Esophagus muscularis mucosa (tissue), 3 donors: ENCODE results near the gene TEX38.

Experiments used
- POLR2A ChIP-seq: fragments of 450-650 bp; IDR thresholded peaks from one replicate; pipeline ENCODE4 v1.6.1; 2017; ENCODE audit warnings: antibody characterized with exemption, moderate library complexity, mild to moderate bottlenecking, low read depth
- TF ChIP-seq, protein P1 (sequence below), 3 experiments: fragments of 200-600 bp in 2 of 3; fragments of 450-650 bp in 1 of 3; sonication (generic) in 2 of 3; IDR thresholded peaks; one replicate each; pipeline ENCODE4 v1.5.1; 2017 to 2019; ENCODE audit warnings: antibody characterized with exemption in 3 of 3, mild to moderate bottlenecking in 2 of 3, moderate library complexity in 1 of 3

GRCh38 chr1:46637444-46638083 lies 34.1 kb upstream of the TEX38 start:
- TF ChIP-seq, protein P1, sequence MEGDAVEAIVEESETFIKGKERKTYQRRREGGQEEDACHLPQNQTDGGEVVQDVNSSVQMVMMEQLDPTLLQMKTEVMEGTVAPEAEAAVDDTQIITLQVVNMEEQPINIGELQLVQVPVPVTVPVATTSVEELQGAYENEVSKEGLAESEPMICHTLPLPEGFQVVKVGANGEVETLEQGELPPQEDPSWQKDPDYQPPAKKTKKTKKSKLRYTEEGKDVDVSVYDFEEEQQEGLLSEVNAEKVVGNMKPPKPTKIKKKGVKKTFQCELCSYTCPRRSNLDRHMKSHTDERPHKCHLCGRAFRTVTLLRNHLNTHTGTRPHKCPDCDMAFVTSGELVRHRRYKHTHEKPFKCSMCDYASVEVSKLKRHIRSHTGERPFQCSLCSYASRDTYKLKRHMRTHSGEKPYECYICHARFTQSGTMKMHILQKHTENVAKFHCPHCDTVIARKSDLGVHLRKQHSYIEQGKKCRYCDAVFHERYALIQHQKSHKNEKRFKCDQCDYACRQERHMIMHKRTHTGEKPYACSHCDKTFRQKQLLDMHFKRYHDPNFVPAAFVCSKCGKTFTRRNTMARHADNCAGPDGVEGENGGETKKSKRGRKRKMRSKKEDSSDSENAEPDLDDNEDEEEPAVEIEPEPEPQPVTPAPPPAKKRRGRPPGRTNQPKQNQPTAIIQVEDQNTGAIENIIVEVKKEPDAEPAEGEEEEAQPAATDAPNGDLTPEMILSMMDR (IDR thresholded peaks at IDR 0.05): no peak
- no peak for TF ChIP-seq POLR2A
